IMR-90 (cell line): Measurements from ENCODE around the gene C1orf159. TPM values are rescaled to one million over a fixed set of nuclear protein-coding genes. Genes with fewer than 3 reads are reported as not detected.

Experiments used
- ATAC-seq: fragments of 200-7000 bp; cut with Tn5 transposase; 2 replicates; pipeline ENCODE4 v1.9.1; 2020; ENCODE audit warnings: low read depth, mild to moderate bottlenecking, moderate library complexity
- BruUV-seq: library from RNA; stranded (reverse); fragments of 400-500 nt; replicated peaks from 2 replicates; lab custom pipeline; 2021; lab: Mats Ljungman, UMichigan
- CTCF ChIA-PET: fragments of 300-600 bp; formaldehyde crosslinking; extraction: SDS; loops from one replicate; lab custom pipeline; 2021; ENCODE audit warnings: antibody characterized with exemption; lab: Yijun Ruan, JAX
- POLR2A ChIA-PET: fragments of 300-600 bp; sonication (Branson Sonifier 250); formaldehyde crosslinking; loops from one replicate; lab custom pipeline; 2022; ENCODE audit warnings: antibody characterized with exemption; ENCODE audit not compliant: unreplicated experiment; lab: Charles Lee
- DNase-seq: peaks from one replicate; pipeline ENCODE4 v3.0.0; 2013
- H2AFZ ChIP-seq: replicated peaks from 2 replicates; pipeline ENCODE3; 2013; ENCODE audit warnings: low read length, mild to moderate bottlenecking; ENCODE audit not compliant: poor library complexity
- H2AK5ac ChIP-seq: 2 replicates; pipeline ENCODE4 v1.6.1; 2013; ENCODE audit warnings: low read depth, low read length, inconsistent platforms
- H2AK9ac ChIP-seq: replicated peaks from 2 replicates; pipeline ENCODE3; 2013; ENCODE audit warnings: mild to moderate bottlenecking, low read depth, low read length, moderate library complexity; ENCODE audit not compliant: poor library complexity
- H2BK120ac ChIP-seq: 2 replicates; pipeline ENCODE4 v1.6.1; 2013; ENCODE audit warnings: low read depth, low read length, inconsistent platforms
- H2BK15ac ChIP-seq: 3 replicates; pipeline ENCODE4 v1.6.1; 2013; ENCODE audit warnings: low read depth, low read length, inconsistent platforms
- H2BK20ac ChIP-seq: 2 replicates; pipeline ENCODE4 v1.6.1; 2013; ENCODE audit warnings: low read depth, mild to moderate bottlenecking, inconsistent platforms, low read length, moderate library complexity
- H2BK5ac ChIP-seq: 2 replicates; pipeline ENCODE4 v1.6.1; 2013; ENCODE audit warnings: mild to moderate bottlenecking, low read depth, low read length, inconsistent platforms; ENCODE audit not compliant: poor library complexity, severe bottlenecking
- H3K14ac ChIP-seq: replicated peaks from 2 replicates; pipeline ENCODE4 v1.6.1; 2013; ENCODE audit warnings: low read depth, low read length, inconsistent platforms
- H3K18ac ChIP-seq: 2 replicates; pipeline ENCODE4 v1.6.1; 2013; ENCODE audit warnings: low read depth, low read length, control low read depth
- H3K23ac ChIP-seq: 2 replicates; pipeline ENCODE4 v1.6.1; 2013; ENCODE audit warnings: low read depth, low read length, inconsistent platforms
- H3K27ac ChIP-seq: 2 replicates; pipeline ENCODE4 v1.5.1; 2013; ENCODE audit warnings: mild to moderate bottlenecking, control low read depth, low read length; ENCODE audit not compliant: insufficient read depth
- H3K27me3 ChIP-seq: 2 replicates; pipeline ENCODE4 v1.6.1; 2013; ENCODE audit warnings: low read length; ENCODE audit not compliant: control insufficient read depth, insufficient read depth
- H3K36me3 ChIP-seq: 2 replicates; pipeline ENCODE4 v1.6.1; 2013; ENCODE audit warnings: low read length, mixed read lengths; ENCODE audit not compliant: control insufficient read depth, insufficient read depth
- H3K4ac ChIP-seq: 2 replicates; pipeline ENCODE4 v1.6.1; 2013; ENCODE audit warnings: low read depth, low read length, inconsistent platforms
- H3K4me1 ChIP-seq: 2 replicates; pipeline ENCODE4 v1.6.1; 2013; ENCODE audit warnings: low read length, mixed read lengths; ENCODE audit not compliant: control insufficient read depth, insufficient read depth
- H3K4me2 ChIP-seq: 2 replicates; pipeline ENCODE4 v1.6.1; 2013; ENCODE audit warnings: low read depth, mild to moderate bottlenecking, control low read depth, low read length, moderate library complexity
- H3K4me3 ChIP-seq: 2 replicates; pipeline ENCODE4 v1.5.1; 2013; ENCODE audit warnings: low read depth, mild to moderate bottlenecking, control low read depth, low read length, moderate library complexity; ENCODE audit not compliant: insufficient read depth
- H3K56ac ChIP-seq: 2 replicates; pipeline ENCODE4 v1.6.1; 2013; ENCODE audit warnings: low read length, inconsistent platforms; ENCODE audit not compliant: insufficient read depth; ENCODE audit errors: extremely low read depth
- H3K79me1 ChIP-seq, 2 experiments: 2 replicates each; pipeline ENCODE4 v1.6.1; 2013; ENCODE audit warnings: low read length in 2 of 2, inconsistent platforms in 1 of 2, low read depth in 1 of 2
- H3K9ac ChIP-seq: 2 replicates; pipeline ENCODE4 v1.6.1; 2013; ENCODE audit warnings: low read depth, low read length, control low read depth
- H3K9me1 ChIP-seq: 2 replicates; pipeline ENCODE4 v1.6.1; 2013; ENCODE audit warnings: low read length, inconsistent platforms; ENCODE audit not compliant: insufficient read depth
- H3K9me3 ChIP-seq: 2 replicates; pipeline ENCODE4 v1.6.1; 2013; ENCODE audit warnings: low read length; ENCODE audit not compliant: control insufficient read depth, insufficient read depth
- H4K20me1 ChIP-seq: 2 replicates; pipeline ENCODE4 v1.6.1; 2013; ENCODE audit warnings: low read length, inconsistent platforms; ENCODE audit not compliant: insufficient read depth
- H4K5ac ChIP-seq: 2 replicates; pipeline ENCODE4 v1.6.1; 2013; ENCODE audit warnings: mild to moderate bottlenecking, low read depth, low read length, control low read depth
- H4K8ac ChIP-seq, 2 experiments: 2 replicates each; pipeline ENCODE4 v1.6.1; 2013; ENCODE audit warnings: low read depth in 2 of 2, low read length in 2 of 2, control low read depth in 1 of 2, inconsistent platforms in 1 of 2
- H4K91ac ChIP-seq: 2 replicates; pipeline ENCODE4 v1.6.1; 2013; ENCODE audit warnings: low read depth, low read length, inconsistent platforms; ENCODE audit not compliant: insufficient read depth
- BHLHE40 ChIP-seq: fragments of 150-350 bp; IDR thresholded peaks from 2 replicates; pipeline ENCODE4 v1.6.1; 2016; ENCODE audit warnings: mild to moderate bottlenecking, low read depth, low read length
- CEBPB ChIP-seq: IDR thresholded peaks from 2 replicates; pipeline ENCODE4 v1.6.1; 2012; ENCODE audit warnings: low read depth, low read length, improper control_type of control experiment
- CHD1 ChIP-seq: IDR thresholded peaks from 2 replicates; pipeline ENCODE4 v1.6.1; 2012; ENCODE audit warnings: low read depth, low read length, improper control_type of control experiment
- CTCF ChIP-seq: conservative IDR thresholded peaks from 2 replicates; pipeline ENCODE4 v1.5.1; 2012; ENCODE audit warnings: mild to moderate bottlenecking, low read depth, low read length, improper control_type of control experiment
- FOS ChIP-seq: fragments of 150-350 bp; IDR thresholded peaks from 2 replicates; pipeline ENCODE4 v1.6.1; 2016; ENCODE audit warnings: low read depth, low read length
- MAFK ChIP-seq: IDR thresholded peaks from 2 replicates; pipeline ENCODE4 v1.6.1; 2012; ENCODE audit warnings: low read depth, low read length, improper control_type of control experiment
- MAZ ChIP-seq: IDR thresholded peaks from 2 replicates; pipeline ENCODE4 v1.6.1; 2012; ENCODE audit warnings: low read depth, mild to moderate bottlenecking, low read length, improper control_type of control experiment, moderate library complexity, borderline replicate concordance
- MXI1 ChIP-seq: IDR thresholded peaks from 2 replicates; pipeline ENCODE4 v1.6.1; 2012; ENCODE audit warnings: low read depth, mild to moderate bottlenecking, low read length, moderate library complexity, borderline replicate concordance
- NFE2L2 ChIP-seq: fragments of 150-350 bp; IDR thresholded peaks from 2 replicates; pipeline ENCODE4 v1.6.1; 2016; ENCODE audit warnings: low read depth, mild to moderate bottlenecking, low read length
- POLR2A ChIP-seq: IDR thresholded peaks from 2 replicates; pipeline ENCODE4 v1.6.1; 2012; ENCODE audit warnings: mild to moderate bottlenecking, low read depth, low read length
- RAD21 ChIP-seq: IDR thresholded peaks from 2 replicates; pipeline ENCODE4 v1.6.1; 2012; ENCODE audit warnings: low read length, improper control_type of control experiment
- RCOR1 ChIP-seq: IDR thresholded peaks from 2 replicates; pipeline ENCODE4 v1.6.1; 2012; ENCODE audit warnings: mild to moderate bottlenecking, low read length, improper control_type of control experiment; ENCODE audit not compliant: insufficient replicate concordance
- RFX5 ChIP-seq: IDR thresholded peaks from 2 replicates; pipeline ENCODE4 v1.8.0; 2012; ENCODE audit warnings: low read depth, mild to moderate bottlenecking, low read length, moderate library complexity
- SMC3 ChIP-seq: fragments of 150-350 bp; IDR thresholded peaks from 2 replicates; pipeline ENCODE4 v1.6.1; 2016; ENCODE audit warnings: low read depth, mild to moderate bottlenecking, antibody characterized with exemption, low read length, moderate library complexity
- USF2 ChIP-seq: fragments of 150-350 bp; IDR thresholded peaks from 2 replicates; pipeline ENCODE4 v1.6.1; 2017; ENCODE audit warnings: mild to moderate bottlenecking, antibody characterized with exemption, low read length, low read depth
- WGBS, 2 experiments: methylation state at CpG; one replicate each; pipeline versions ENCODE4 v1.1.5 to v1.1.7; 2013; ENCODE audit warnings: missing lambda C conversion rate in 2 of 2; ENCODE audit not compliant: insufficient read length in 1 of 2; ENCODE audit errors: extremely low coverage in 2 of 2; 5-methylcytosine and 5-hydroxymethylcytosine counted together
- dilution Hi-C: fragments of 300-500 bp; cut with HindIII; formaldehyde crosslinking; loops from one replicate; pipeline ENCODE4 v1.14.3; 2018; ENCODE audit warnings: low sequenced_read_pairs; ENCODE audit not compliant: unreplicated experiment
- in situ Hi-C: fragments of 300-500 bp; cut with MboI; formaldehyde crosslinking; loops from 3 replicates; pipeline ENCODE4 v1.14.3; 2019; ENCODE audit warnings: low sequenced_read_pairs, inconsistent platforms, mixed read lengths
- intact Hi-C: fragments of 100-400 bp; cut with micrococcal nuclease; formaldehyde crosslinking; loops from 2 replicates; pipeline ENCODE4 v1.10.0; 2022
- polyA plus RNA-seq, 3 experiments: library from polyadenylated mRNA; depleted of rRNA; stranded (reverse); fragments of >200 nt; gene quantifications; 2 replicates each; pipeline ENCODE4 v1.2.3, GENCODE V29; 2012; ENCODE audit warnings: low replicate concordance in 1 of 3
- total RNA-seq: library from RNA; depleted of rRNA; stranded (reverse); fragments of >200 nt; gene quantifications from 2 replicates; pipeline ENCODE4 v1.2.3, GENCODE V29; 2012
- TF ChIP-seq, protein P1 (sequence below): fragments of 150-350 bp; IDR thresholded peaks from 2 replicates; pipeline ENCODE4 v1.6.1; 2016; ENCODE audit warnings: low read depth, mild to moderate bottlenecking, low read length, moderate library complexity, borderline replicate concordance

C1orf159 gene
- total and polyA plus RNA-seq, 2 of the 4 experiments (the other 2 are of a cell fraction): 2.9 to 12.6 TPM

- Histone ChIP-seq H2AFZ (no peak overlapping the region), H4K5ac (no peak overlapping the region), H4K91ac (no peak overlapping the region), H4K20me1 (peaks cover 17% of the 10 kb centered on the region), H3K9me1 (no peaks in the 10 kb centered on the region), H2AK5ac (no peak overlapping the region), H3K14ac (no peak overlapping the region), H2BK5ac (no peak overlapping the region), H2BK20ac (no peak overlapping the region), H3K4me3 (no peak overlapping the region), H2BK120ac (no peak overlapping the region), H3K4ac (no peak overlapping the region), H3K23ac (no peak overlapping the region), H3K27ac (no peak overlapping the region), H3K36me3 (peaks cover 59% of the 10 kb centered on the region), H3K18ac (no peak overlapping the region), H3K27me3 (no peaks in the 10 kb centered on the region), H2BK15ac (no peak overlapping the region), H3K9ac (no peak overlapping the region), H4K8ac (no peak overlapping the region), H3K4me1 (peaks cover 3% of the 10 kb centered on the region), H2AK9ac (no peak overlapping the region), H3K79me1 (peaks cover 0 to 13% of the 10 kb centered on the region in 2 experiments; a peak in 1 of 4 replicates), H3K4me2 (no peak overlapping the region), H3K56ac (no peak overlapping the region), H3K9me3 (no peaks in the 10 kb centered on the region)
- DNase-seq (no peak), ATAC-seq (no peak)
- TF ChIP-seq NFE2L2: no peak
- TF ChIP-seq MXI1: no peak
- TF ChIP-seq SMC3: no peak
- TF ChIP-seq RAD21: no peak
- no peak for TF ChIP-seq FOS
- no peak for TF ChIP-seq RCOR1
- TF ChIP-seq USF2: no peak
- no peak for TF ChIP-seq MAZ
- TF ChIP-seq CTCF: no peak
- TF ChIP-seq BHLHE40: no peak
- TF ChIP-seq CEBPB: no peak
- TF ChIP-seq MAFK: no peak
- TF ChIP-seq RFX5: no peak
- no peak for TF ChIP-seq POLR2A
- TF ChIP-seq, protein P1, sequence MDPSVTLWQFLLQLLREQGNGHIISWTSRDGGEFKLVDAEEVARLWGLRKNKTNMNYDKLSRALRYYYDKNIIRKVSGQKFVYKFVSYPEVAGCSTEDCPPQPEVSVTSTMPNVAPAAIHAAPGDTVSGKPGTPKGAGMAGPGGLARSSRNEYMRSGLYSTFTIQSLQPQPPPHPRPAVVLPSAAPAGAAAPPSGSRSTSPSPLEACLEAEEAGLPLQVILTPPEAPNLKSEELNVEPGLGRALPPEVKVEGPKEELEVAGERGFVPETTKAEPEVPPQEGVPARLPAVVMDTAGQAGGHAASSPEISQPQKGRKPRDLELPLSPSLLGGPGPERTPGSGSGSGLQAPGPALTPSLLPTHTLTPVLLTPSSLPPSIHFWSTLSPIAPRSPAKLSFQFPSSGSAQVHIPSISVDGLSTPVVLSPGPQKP: no peak
- no peak for TF ChIP-seq CHD1
- ChIA-PET POLR2A (no interaction called here), CTCF (no interaction called here)
- in situ Hi-C loops (no loop called here), dilution Hi-C loops (no loop called here), intact Hi-C loops (no loop called here)
- no TSS peak for BruUV-seq
- 93% methylated on average over 16 of the region's 23 CpGs; no CpG with 5 or more reads in 1 of the 2 experiments for WGBS, 2 experiments
Measured at GRCh38 chr1:1045129-1045528, 70.8 kb downstream of the C1orf159 start.
